Activated CD4-positive, alpha-beta T cell treated with anti-CD3 and anti-CD28 coated beads for 24 hours (primary cell): ENCODE results near the gene FUOM.
"Not testable (repeated sequence)": the region's sequence is repeated elsewhere in the genome, so short reads cannot be mapped to it uniquely, and the experiment has no call there.

ENCODE experiments used
- DNase-seq, 2 donors: peaks; one replicate each; pipeline ENCODE4 v3.0.0-alpha.2; 2020; ENCODE audit warnings: low read depth in 2 of 2

The FUOM gene

GRCh38 chr10:133329491-133330202 lies 28.2 kb downstream of the FUOM start:
- DNase-seq: peak; percentile 81 to 87

GRCh38 chr10:133328358-133329343 lies 29.2 kb downstream of the FUOM start:
- no peak for DNase-seq

- no peak for DNase-seq
Observed at GRCh38 chr10:133327651-133328357, 30.0 kb downstream of the FUOM start.

- DNase-seq: no peak
Observed at GRCh38 chr10:133326745-133327650, 30.8 kb downstream of the FUOM start.

GRCh38 chr10:133326223-133326551 lies 31.6 kb downstream of the FUOM start:
- DNase-seq: no peak

- no peak for DNase-seq
Observed at GRCh38 chr10:133325440-133326222, 32.2 kb downstream of the FUOM start.

- no peak for DNase-seq
Observed at GRCh38 chr10:133324857-133325260, 33.0 kb downstream of the FUOM start.

GRCh38 chr10:133324198-133324792 lies 33.5 kb downstream of the FUOM start:
- peak; percentile 40 to 50 for DNase-seq

GRCh38 chr10:133322064-133322709 lies 35.6 kb downstream of the FUOM start:
- not testable (repeated sequence) for DNase-seq

- not testable (repeated sequence) for DNase-seq
Observed at GRCh38 chr10:133320852-133321422, 36.9 kb downstream of the FUOM start.

GRCh38 chr10:133318494-133319127 lies 39.2 kb downstream of the FUOM start:
- peak; percentile 50 to 54 for DNase-seq

- no peak for DNase-seq
Observed at GRCh38 chr10:133316732-133317131, 41.1 kb downstream of the FUOM start.

- no peak for DNase-seq
Observed at GRCh38 chr10:133316266-133316665, 41.6 kb downstream of the FUOM start.

- no peak for DNase-seq
Observed at GRCh38 chr10:133315847-133316246, 42.0 kb downstream of the FUOM start.

- no peak for DNase-seq
Observed at GRCh38 chr10:133314911-133315310, 42.9 kb downstream of the FUOM start.

GRCh38 chr10:133313192-133313591 lies 44.6 kb downstream of the FUOM start:
- no peak for DNase-seq

GRCh38 chr10:133312769-133313145 lies 45.1 kb downstream of the FUOM start:
- DNase-seq: no peak

GRCh38 chr10:133312016-133312768 lies 45.6 kb downstream of the FUOM start:
- DNase-seq: no peak
